HT-29 (cell line): ENCODE results near the gene ARAP2. TPM values are rescaled to one million over a fixed set of nuclear protein-coding genes. Genes with fewer than 3 reads are reported as not detected.

Experiments
- DNase-seq: peaks from one replicate; pipeline ENCODE4 v3.0.0-alpha.2; 2015; ENCODE audit warnings: low spot score
- total RNA-seq: library from RNA; depleted of rRNA; stranded (reverse); fragments of >200 nt; shearing (Covaris generic); gene quantifications from 2 replicates; pipeline ENCODE4 v1.2.3, GENCODE V29; 2014; rRNA removed

ARAP2 gene, protein sequence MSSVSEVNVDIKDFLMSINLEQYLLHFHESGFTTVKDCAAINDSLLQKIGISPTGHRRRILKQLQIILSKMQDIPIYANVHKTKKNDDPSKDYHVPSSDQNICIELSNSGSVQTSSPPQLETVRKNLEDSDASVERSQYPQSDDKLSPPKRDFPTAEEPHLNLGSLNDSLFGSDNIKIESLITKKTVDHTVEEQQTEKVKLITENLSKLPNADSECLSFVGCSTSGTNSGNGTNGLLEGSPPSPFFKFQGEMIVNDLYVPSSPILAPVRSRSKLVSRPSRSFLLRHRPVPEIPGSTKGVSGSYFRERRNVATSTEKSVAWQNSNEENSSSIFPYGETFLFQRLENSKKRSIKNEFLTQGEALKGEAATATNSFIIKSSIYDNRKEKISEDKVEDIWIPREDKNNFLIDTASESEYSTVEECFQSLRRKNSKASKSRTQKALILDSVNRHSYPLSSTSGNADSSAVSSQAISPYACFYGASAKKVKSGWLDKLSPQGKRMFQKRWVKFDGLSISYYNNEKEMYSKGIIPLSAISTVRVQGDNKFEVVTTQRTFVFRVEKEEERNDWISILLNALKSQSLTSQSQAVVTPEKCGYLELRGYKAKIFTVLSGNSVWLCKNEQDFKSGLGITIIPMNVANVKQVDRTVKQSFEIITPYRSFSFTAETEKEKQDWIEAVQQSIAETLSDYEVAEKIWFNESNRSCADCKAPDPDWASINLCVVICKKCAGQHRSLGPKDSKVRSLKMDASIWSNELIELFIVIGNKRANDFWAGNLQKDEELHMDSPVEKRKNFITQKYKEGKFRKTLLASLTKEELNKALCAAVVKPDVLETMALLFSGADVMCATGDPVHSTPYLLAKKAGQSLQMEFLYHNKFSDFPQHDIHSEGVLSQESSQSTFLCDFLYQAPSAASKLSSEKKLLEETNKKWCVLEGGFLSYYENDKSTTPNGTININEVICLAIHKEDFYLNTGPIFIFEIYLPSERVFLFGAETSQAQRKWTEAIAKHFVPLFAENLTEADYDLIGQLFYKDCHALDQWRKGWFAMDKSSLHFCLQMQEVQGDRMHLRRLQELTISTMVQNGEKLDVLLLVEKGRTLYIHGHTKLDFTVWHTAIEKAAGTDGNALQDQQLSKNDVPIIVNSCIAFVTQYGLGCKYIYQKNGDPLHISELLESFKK (N-terminal part only)
- 10.7 and 14.0 TPM in 2 replicates for total RNA-seq

DNA sequence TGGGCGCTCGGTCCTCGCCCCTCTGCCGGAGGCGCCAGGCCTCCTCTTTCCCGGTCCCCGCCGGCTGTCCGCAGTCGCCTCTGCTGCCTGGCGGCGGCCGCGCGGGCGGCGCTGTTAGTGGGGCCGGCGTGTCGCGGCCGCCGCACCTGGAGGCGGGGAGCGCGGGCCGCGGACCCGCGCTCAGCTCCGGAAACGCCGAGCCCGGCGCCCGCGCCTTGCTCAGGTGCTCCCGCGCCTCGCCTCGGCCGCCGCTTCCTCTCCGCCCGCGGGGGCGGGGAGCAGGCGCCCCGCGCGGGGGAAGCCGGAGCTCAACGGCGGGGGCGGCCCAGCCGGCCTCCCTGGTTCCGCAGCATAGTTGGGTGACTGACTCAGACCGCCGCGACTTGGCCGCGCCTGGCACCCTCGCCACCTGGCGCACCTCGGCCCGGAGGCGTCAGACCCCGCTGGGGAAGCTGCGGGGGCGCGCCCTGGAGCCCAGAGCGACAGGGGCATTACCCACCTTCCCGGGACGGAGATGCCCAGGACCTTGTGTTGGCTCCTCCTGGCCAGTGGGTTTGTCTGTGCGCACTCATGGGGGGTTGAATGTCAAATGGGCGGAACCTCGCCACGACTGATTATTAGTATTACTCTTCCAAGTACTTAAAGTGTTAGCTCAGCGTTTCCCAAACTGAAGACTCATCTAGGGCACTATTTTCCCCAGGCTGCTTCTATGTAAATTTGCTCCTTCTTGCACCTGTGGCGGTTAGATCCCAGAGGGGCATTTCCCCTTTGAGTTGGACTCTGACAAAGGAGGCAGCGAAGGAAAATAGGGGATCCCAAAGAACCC lies at the start of gene ARAP2:
ARAP2 (minus strand) TSS at position 258 of the 826 bp plus-strand sequence. CDS start 15,028 bp downstream, outside the sequence.
- DNase-seq, result peak; percentile 83

DNA sequence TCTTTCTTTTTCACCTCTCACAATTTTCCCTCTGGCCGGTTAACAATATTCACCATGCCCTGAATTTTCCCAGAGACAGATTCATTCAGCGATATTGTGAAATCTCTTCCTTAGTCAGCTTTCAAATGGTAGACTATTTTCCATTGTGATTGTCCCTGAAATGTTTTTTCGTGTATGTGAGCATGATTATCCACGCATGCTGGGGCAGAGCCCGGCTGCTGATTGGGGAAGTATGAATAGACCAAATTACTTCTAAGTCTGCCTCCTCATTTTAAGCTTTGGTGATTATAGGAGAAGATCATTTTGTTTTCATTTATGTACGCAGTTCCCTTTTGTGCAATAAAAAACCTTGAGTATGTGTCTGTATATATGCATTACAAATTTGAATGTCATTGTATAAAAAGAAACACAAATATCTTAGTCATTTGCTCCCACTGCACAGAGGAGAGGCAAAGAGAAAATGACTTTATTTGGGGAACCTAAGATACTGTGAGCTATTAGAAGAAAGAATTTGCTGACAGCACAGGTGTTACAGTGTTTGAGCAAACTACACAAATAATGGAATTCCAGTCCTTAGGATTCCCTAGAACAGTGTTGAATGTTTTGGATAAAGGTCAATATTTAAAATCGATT lies 48.4 kb upstream of the ARAP2 start:
- no peak for DNase-seq

DNA sequence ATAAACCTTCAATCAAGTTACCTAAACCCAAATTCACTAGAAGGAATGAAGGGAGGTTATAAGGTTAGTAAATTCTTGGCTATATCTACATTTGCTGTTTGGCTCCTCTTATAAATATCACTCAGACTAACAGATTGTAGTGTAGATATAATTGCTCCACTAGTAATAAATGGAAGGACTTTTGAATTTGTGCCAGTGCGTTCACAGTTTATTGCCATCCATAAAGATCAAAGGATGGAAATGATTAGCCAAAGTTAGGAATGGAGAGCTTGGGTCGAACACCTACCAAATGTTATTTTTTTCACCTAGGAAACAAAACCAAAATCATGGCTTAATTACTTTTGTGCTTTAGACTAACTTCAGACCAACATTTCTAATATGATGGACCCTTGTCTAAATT lies 46.3 kb upstream of the ARAP2 start:
- peak; percentile 89 for DNase-seq

DNA sequence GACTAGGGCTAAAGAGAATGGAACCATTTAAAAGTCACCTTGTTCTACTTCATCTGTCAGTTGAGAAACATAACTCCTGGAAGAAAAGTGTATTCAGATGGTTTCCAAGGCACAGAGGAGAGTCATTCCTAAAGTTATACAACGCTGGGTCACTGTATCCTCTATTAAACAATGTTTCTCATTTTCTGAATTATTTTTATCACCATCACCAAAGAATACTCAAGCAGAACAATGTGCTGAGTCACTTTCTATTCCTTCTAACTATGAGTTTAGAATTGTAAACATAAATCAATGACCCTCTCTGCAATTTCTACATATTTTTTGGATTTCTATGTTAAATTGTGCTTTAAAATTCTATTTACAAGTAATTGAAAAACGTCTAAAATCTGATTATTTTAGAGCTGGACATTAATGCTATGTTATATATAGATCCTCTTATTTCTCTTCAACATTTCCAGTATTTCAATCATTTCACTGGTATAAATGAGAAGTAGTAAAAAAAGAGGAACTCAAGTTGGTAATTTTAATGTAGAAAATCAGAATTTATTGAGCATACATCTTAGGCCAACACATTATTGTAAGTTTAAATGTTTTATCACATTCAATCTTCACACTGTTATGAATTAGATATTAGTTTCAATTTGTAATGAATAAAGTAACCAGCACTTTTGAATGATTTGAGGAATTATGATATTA lies 44.6 kb upstream of the ARAP2 start:
- DNase-seq, result no peak

DNA sequence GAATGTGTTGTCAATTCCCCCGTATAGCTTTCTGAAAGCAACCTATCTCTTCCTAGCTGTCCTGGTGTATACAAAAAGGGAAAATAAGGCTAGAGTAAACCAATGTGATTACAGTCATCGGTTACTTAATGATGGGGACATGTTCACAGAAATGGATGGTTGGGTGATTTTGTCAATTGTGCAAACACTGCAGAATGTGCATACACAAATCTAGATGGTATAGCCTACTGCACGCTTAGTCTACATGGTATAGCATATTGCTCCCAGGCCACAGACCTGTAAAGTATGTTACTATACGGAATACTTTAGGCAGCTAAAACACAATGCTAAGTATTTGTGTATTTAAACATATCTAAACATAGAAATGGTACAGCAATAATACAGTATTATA lies 42.2 kb upstream of the ARAP2 start:
- DNase-seq, result no peak

DNA sequence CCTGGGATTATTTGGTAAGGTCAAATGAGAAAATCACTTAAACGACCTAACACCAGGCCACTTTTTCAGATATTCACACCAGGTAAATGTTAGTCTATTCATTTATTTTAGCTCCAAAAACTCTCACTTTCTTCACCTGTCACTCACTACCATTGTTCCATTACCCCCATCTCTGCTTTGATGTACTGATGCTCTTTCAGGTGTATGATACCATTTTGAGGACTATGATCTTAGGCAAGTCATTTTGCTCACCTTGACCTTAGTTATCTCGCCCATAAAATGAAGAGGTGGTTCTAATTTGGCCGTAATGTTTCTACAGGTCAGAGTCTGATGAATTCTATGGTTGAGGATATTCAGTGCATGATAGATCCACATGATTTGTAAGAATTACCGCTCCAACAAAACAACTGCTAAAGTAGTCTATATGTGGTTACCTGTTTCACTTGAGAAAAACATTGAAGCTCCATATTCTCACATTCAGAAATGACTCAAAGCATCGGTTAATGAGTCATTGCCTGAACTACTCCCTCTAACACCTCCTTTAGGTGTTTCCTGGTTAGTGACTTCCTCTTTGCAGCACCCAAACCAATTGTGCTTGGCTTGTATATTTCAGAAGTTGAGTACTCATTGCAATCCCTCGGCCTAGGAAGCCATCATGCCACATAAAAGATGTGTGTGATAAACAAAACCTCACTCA lies 41.6 kb upstream of the ARAP2 start:
- DNase-seq, result peak; percentile 75

DNA sequence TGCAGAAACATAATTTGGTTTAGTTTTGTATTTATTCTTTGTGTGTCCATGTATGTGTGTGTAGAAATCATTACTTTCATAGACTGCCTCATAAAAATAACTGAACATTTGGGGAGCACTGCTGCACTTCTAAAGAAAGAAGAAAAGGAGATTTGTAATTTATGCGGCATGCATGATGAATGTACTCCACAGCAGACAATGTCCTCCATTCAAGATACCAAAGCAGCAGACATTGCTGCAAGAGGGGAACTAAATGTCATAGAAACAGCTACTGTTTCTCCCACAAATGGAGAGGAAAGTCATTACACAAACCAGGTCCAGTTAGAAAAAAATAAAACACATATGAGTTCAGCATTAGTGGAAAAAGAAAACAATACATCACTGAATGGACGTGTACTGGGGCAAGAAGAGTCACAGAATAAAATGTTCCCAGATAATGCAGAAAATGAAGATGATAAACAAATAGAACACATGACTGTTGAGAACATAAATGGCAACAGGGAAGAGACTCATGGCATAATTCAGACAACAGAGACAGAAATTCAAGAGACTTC lies 39.7 kb upstream of the ARAP2 start:
- DNase-seq, result no peak

DNA sequence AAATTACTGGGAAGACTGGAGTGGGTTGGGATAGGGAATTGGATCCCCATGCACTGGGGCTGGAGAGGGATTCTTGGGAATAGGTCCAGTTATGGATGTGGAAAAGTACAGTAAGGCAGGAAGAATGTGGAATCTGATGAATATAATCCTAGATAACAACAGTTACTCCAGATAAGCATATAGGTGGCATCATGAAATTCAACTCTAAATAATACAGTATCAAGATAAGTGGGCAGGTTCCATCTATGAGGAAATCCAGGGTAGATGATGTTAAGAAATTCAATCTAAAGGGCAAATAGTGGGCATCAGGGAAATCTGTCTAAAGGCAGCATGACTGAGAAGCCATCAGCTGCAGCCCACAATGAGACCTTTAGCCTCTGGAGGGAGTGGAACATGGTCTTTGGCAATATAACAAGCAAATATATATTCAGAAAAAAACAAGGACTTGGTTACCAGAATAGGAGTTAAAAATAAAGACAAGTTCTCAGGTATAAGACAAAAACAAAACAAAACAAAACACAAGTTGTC lies 38.3 kb upstream of the ARAP2 start:
- DNase-seq, result no peak

DNA sequence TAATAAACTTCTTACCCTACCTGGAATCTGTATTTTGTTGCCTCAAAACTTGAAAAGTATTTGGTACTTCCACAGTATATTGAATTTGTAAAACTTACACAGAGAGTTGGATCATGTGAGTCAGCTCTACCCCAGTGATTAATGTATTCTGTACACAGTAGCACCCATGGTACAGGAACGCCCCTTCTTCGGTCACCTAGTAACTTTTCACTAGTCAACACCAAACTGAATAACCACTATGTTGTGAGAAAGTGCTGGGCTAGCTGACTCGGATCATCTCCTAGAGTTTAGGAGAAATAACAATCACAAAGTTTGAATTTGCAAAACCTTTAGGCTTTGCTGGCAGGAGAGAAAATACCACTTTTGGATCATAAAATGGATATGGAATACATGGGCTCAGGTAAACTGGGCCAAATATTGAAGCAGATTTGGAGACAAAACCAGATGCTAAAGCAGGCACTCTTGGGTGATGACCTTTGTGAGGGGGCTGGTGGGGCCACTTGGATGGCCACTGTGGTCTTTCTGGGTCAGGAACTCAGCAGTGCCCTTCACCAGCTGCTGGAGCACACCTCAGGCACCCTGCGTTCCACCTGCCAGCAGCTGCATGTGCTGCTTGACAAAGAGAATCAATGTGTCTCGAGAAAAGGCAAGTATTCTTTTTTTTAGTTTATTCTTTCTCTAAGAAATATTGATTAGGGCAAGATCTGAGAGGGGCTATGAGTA lies 37.2 kb upstream of the ARAP2 start, which contains the start of gene DTHD1:
DTHD1 (plus strand) TSS at position 233 of the 723 bp plus-strand sequence; CDS start at position 376, 143 bp downstream.
- peak; percentile 65 for DNase-seq

DNA sequence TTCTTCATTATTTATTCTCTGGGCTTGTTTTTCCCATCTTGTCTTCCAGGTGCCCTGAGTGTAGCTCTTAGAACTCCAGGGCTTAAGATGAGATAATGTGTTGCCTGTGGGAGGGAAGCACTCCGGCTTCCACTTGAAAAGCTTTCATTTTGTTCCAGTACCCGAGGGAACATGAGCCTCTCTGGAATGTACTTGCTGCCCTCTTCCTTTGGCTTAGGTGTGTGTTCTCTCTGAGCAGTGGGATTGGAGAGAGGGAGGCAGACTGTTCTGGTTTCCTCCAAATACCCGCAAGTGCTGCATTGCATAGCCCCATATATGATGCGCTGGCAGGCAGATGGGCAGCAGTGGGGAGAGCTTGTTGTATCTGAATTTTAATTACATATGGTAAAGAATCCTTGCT lies 36.2 kb upstream of the ARAP2 start:
- DNase-seq, result no peak

DNA sequence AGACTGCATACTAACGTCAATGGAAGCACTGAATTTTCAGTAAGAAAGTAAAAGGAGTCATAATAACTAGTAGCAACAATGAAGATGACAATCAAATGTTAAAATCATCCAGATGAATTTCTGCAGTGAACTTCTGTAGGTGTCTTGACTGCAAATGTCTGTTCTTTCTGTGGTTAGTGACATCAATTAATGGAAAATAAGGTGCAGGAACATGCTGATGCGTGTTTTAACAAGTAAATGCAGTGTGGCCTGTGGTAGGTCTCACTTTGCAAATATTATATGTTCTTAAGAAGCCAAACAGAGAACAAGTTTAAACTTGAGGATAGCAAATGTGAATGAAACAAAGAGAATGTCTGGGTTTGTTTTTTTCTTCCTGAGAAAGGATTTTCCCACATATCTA lies 34.5 kb upstream of the ARAP2 start:
- DNase-seq, result no peak

DNA sequence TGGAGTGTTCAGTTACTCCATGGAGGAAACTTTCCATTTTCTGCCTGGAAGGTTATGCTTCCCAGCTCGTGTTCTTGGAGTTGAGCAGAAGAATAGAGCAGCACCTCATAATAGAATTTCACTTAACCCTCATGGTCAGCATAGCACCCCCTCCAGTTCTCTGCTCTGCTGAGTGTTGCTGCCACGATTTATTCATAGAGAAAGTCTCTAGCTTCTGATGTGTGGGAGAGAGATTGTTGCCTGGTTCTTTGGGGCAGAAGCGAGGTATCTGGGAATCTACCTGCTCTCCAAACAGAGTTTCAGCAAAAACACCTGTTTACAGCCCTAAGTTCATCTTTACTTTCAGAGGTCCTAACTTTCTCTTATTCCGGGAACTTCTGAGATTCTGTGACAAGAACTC lies 33.2 kb upstream of the ARAP2 start:
- DNase-seq, result no peak

DNA sequence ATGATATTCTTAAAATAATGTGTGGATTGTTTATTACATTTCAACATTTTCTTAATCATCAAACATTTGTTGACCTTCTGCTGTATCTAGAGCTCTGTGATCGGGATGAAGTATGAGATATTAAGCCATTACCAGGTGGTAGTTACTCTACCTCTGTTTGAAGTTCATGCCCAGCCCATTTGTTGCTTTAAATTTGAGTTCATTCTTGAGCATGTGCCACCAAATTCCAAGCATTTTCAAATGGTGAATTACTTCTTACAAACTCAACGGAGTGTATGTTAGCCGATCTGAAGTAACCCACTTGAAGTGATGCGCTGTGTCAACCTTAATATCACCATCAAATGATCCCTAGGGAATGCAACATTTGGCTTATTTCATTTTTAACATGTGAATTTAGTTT lies 29.8 kb upstream of the ARAP2 start:
- no peak for DNase-seq

DNA sequence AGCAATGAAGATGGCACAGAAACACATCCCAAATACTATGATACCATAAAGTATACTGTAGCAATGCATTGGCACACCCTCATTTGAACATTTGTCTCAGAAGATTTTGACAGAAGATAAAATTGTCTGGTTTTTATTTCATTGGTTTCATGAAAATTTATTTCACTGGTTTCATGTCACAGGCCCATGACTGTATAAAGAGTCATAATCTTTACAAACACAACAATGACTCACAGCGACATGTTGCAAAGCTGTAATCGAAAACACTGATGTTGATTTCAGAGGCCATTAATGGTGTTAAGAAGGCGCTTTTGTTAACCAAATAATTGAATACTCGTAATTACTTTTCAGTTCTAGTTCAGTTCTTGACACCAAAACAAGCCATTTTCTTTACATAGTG lies 29.0 kb upstream of the ARAP2 start:
- peak; percentile 12 for DNase-seq

DNA sequence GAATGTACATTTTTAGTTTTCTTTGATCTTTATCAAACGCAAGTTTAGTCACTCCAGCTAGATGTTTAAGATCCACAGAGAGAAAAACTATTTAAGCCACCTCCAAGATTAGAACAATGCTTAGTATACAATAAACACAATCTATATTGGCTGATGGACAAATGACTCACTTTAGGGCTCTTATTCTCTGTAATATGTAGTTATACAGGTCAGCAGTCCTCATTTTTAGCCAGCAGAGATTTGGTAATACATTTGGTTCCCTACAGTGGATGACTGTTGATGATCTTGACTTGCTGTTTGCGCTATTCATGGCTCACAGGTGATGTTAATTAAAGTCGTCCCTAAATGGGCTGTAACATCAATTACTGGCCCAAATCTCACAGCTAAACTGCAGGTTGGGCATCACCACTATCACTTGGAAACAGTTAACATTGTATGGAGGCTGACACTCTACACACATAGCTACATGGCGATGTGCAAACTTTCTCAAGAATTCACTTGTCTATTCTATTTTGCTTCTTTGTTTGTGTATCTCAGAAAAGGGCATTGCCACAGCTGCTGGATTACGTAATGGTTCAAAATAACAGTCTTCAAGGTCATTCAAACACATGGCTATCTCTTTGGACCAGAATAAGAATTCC lies 25.3 kb upstream of the ARAP2 start:
- no peak for DNase-seq

DNA sequence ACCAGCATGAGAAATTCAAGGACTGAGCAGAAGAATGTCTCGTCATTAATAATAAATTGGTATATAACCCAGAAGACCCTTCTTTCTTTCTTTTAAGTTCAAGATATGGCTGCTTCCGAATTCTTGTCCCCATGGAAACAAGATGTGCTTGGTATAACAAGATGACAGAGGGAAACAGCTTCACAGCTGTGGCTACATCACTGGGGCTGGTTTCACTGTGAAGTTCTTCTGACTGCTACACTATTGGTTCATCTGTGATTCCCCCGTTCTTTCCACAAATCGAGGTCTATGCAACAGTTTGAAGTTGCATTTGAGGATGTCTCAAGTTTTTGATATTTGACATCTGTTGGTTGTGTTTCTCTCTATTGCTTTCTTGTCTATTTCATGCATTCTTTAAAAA lies 24.8 kb upstream of the ARAP2 start:
- DNase-seq, result no peak

DNA sequence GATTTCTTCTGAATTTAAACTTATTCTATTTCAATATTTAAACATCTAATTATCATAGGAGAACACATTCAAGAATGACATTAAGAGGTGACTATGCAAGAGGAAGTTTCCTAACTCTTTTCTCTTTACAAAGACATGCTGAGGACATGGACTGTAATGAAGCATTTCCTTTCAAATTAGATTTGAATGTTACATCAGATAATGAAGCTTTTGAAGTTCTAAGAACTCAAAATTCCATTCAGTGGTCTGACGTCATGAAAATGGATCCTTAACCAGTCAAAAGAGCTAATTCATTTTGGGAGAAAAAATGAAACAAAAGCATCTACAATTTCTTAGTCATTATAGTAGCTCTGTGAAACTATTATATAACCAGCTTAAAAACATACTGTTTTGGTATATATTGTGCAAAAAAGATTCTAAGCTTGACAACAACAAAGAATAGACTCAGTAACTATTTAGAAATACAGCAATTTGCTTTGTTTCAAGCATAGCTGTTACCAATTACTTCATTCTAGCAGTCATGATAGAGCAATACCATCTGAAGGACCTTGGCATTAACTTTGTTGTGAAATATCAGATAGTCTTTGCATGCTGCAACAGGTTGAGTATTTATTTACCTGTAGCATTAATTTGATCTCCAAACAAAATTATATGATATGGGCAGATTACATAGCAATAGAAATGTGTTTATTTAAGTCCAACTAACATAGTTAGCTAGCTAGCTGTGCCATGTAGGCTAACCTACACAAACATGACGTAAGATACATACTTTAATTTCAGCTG lies 23.4 kb upstream of the ARAP2 start:
- no peak for DNase-seq
